ENCODE measurements around the gene ZNF385B. TPM values are rescaled to one million over a fixed set of nuclear protein-coding genes. Genes with fewer than 3 reads are reported as not detected.

ZNF385B gene
- total RNA-seq, 1 experiment from 2014 or later = 0.77 TPM

GRCh38 chr2:179455824-179456223 is 405.6 kb downstream of the ZNF385B start:
- BruUV-seq (replicated peaks) = no TSS peak
- Mint-ChIP-seq H3K4me3 (ENCODE audit: unreplicated experiment) (no peak overlapping the region), H3K4me1 (ENCODE audit: low read depth, unreplicated experiment) (peaks cover 5% of the 10 kb centered on the region), H3K27ac (ENCODE audit: unreplicated experiment) (no peak overlapping the region), H3K9me3 (ENCODE audit: unreplicated experiment) (peaks cover 21% of the 10 kb centered on the region), H3K36me3 (ENCODE audit: insufficient read depth, unreplicated experiment) (peaks cover 6% of the 10 kb centered on the region), H3K27me3 (ENCODE audit: insufficient read depth, unreplicated experiment) (no peaks in the 10 kb centered on the region)
- Histone ChIP-seq H3K27me3 (replicated peaks; ENCODE audit: control insufficient read depth, insufficient read depth, low read length) (no peaks in the 10 kb centered on the region), H3K9me3 (peaks cover 29% of the 10 kb centered on the region), H3K4me3 (ENCODE audit: low read depth, low read length) (no peak overlapping the region), H3K36me3 (ENCODE audit: control insufficient read depth, insufficient read depth, low read length) (no peaks in the 10 kb centered on the region), H3K4me1 (peaks cover 18% of the 10 kb centered on the region)
- ChIA-PET CTCF (no interaction called here), POLR2A (no interaction called here)
- intact Hi-C loops (cut with micrococcal nuclease; ENCODE audit: unreplicated experiment) = no loop called here
- DNase-seq = no peak
- no peak for TF ChIP-seq CTCF (IDR thresholded peaks at IDR 0.05; ENCODE audit: insufficient read depth in 1 of 2, low read depth in 1 of 2, low read length in 1 of 2, severe bottlenecking in 1 of 2, unreplicated experiment in 1 of 2)

GRCh38 chr2:179455172-179455524 is 406.3 kb downstream of the ZNF385B start:
- TF ChIP-seq CTCF (IDR thresholded peaks at IDR 0.05; ENCODE audit: insufficient read depth in 1 of 2, low read depth in 1 of 2, low read length in 1 of 2, severe bottlenecking in 1 of 2, unreplicated experiment in 1 of 2) = no peak
- POLR2A ChIA-PET = no interaction called here
- Histone ChIP-seq H3K36me3 (ENCODE audit: control insufficient read depth, insufficient read depth, low read length) (no peaks in the 10 kb centered on the region), H3K9me3 (peaks cover 29% of the 10 kb centered on the region), H3K27me3 (replicated peaks; ENCODE audit: control insufficient read depth, insufficient read depth, low read length) (no peaks in the 10 kb centered on the region), H3K4me1 (peaks cover 11% of the 10 kb centered on the region), H3K4me3 (ENCODE audit: low read depth, low read length) (no peak overlapping the region)
- DNase-seq = no peak
- H3K36me3 Mint-ChIP-seq (ENCODE audit: insufficient read depth, unreplicated experiment) = no peaks in the 10 kb centered on the region
- no peaks in the 10 kb centered on the region for H3K4me1 Mint-ChIP-seq (ENCODE audit: low read depth, unreplicated experiment)
- intact Hi-C loops (cut with micrococcal nuclease; ENCODE audit: unreplicated experiment) = no loop called here
- CTCF ChIA-PET = no interaction called here
- H3K4me3 Mint-ChIP-seq (ENCODE audit: unreplicated experiment) = no peak overlapping the region
- no peaks in the 10 kb centered on the region for H3K27me3 Mint-ChIP-seq (ENCODE audit: insufficient read depth, unreplicated experiment)
- peaks cover 16% of the 10 kb centered on the region for H3K9me3 Mint-ChIP-seq (ENCODE audit: unreplicated experiment)
- no peak overlapping the region for H3K27ac Mint-ChIP-seq (ENCODE audit: unreplicated experiment)
- no TSS peak for BruUV-seq (replicated peaks)

GRCh38 chr2:179454443-179455171 is 406.8 kb downstream of the ZNF385B start:
- no peaks in the 10 kb centered on the region for H3K27me3 Mint-ChIP-seq (ENCODE audit: insufficient read depth, unreplicated experiment)
- H3K36me3 ChIP-seq (ENCODE audit: control insufficient read depth, insufficient read depth, low read length) = no peaks in the 10 kb centered on the region
- H3K9me3 ChIP-seq = peaks cover 29% of the 10 kb centered on the region
- no peaks in the 10 kb centered on the region for H3K4me1 Mint-ChIP-seq (ENCODE audit: low read depth, unreplicated experiment)
- no peaks in the 10 kb centered on the region for H3K36me3 Mint-ChIP-seq (ENCODE audit: insufficient read depth, unreplicated experiment)
- no peak overlapping the region for H3K4me3 ChIP-seq (ENCODE audit: low read depth, low read length)
- no peak overlapping the region for H3K4me3 Mint-ChIP-seq (ENCODE audit: unreplicated experiment)
- intact Hi-C loops (cut with micrococcal nuclease; ENCODE audit: unreplicated experiment) = no loop called here
- ChIA-PET POLR2A (no interaction called here), CTCF (no interaction called here)
- peaks cover 16% of the 10 kb centered on the region for H3K9me3 Mint-ChIP-seq (ENCODE audit: unreplicated experiment)
- no peak overlapping the region for H3K27ac Mint-ChIP-seq (ENCODE audit: unreplicated experiment)
- BruUV-seq (replicated peaks) = no TSS peak
- TF ChIP-seq CTCF (IDR thresholded peaks at IDR 0.05; ENCODE audit: insufficient read depth in 1 of 2, low read depth in 1 of 2, low read length in 1 of 2, severe bottlenecking in 1 of 2, unreplicated experiment in 1 of 2) = no peak
- DNase-seq = no peak
- no peaks in the 10 kb centered on the region for H3K27me3 ChIP-seq (replicated peaks; ENCODE audit: control insufficient read depth, insufficient read depth, low read length)
- 0 out of 2 replicates have a peak, but pooled peaks cover 6% of the 10 kb centered on the region for H3K4me1 ChIP-seq

Data from Caco-2 (cell line).